Hepatocyte (in vitro differentiated cells): Measurements from ENCODE around the gene SLIT1.

Experiments used
- CTCF ChIP-seq: fragments of 200-600 bp; sonication (generic); IDR thresholded peaks from 2 replicates; pipeline ENCODE4 v1.5.1; 2016; ENCODE audit warnings: antibody characterized with exemption, mild to moderate bottlenecking; ENCODE audit not compliant: poor library complexity
- EZH2 ChIP-seq: fragments of 200-600 bp; sonication (generic); IDR thresholded peaks from 2 replicates; pipeline ENCODE4 v1.6.1; 2016; ENCODE audit warnings: antibody characterized with exemption, mild to moderate bottlenecking, borderline replicate concordance

DNA sequence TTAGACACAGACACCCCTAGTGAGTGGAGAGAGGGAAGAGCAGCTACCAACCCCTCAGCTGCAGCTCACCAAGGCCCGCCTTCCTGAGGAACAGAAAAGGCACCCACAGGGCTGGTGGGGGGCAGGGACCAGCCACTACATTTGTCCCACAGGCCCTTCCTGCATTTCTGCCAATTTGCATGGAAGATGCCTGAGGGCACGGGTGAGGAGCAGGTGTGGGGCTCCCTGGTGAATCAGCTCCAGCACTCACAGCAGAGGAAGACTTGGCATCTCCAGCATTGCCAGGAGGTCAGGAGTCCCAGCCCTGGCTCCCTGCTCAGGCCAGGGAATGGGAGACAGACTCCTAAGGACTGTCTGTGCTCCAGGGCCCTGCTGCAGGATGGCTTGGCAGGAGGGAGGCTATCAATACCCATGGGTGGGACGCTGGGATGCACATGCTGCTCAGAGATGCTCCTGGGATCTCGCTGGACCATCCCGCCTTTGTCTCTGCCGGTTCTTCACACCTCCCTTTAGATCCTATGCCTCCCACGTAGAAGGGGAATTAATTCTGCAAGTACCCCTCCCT is 109.7 kb downstream of the SLIT1 start:
- TF ChIP-seq CTCF (no peak), EZH2 (no peak)
